Measurements from ENCODE around the gene QKI.

DNA sequence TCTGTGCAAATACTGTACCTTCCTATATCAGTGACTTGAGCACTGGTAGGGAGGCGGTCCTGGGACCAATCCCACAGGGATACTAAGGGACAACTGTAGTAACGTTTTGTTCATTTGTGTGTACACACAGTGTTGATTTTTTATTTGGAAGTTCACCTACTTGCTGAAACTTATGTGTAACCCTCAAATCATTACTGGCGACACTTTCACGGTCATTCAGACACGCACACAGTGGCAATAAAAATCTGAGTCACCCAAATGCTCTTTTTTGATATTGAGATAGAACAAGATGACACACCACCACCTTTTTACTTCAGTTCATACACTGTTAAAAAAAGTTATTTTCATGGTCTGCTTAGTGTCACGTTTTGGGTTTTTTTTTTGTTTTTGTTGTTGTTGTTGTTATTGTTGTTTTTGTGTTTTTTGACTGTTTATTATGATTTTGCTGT lies 79.8 kb downstream of the QKI start:
- TF ChIP-seq RFX5 (IDR thresholded peaks at IDR 0.05; ENCODE audit: borderline replicate concordance, low read depth, low read length) (no peak), USF2 (IDR thresholded peaks at IDR 0.05; ENCODE audit: low read length) (no peak), TAF1 (IDR thresholded peaks at IDR 0.05; ENCODE audit: low read depth, low read length) (no peak), POLR2A (IDR thresholded peaks at IDR 0.05; ENCODE audit: control extremely low read depth in 1 of 2, low read depth in 2 of 2, low read length in 2 of 2) (no peak), TAF7 (optimal IDR thresholded peaks at IDR 0.05; ENCODE audit: borderline replicate concordance, low read depth, low read length) (no peak), SP4 (IDR thresholded peaks at IDR 0.05; ENCODE audit: low read length) (no peak), EZH2 (IDR thresholded peaks at IDR 0.05; ENCODE audit: low read depth, low read length, severe bottlenecking) (no peak), ATF2 (IDR thresholded peaks at IDR 0.05; ENCODE audit: low read length) (no peak), TCF12 (IDR thresholded peaks at IDR 0.05; ENCODE audit: low read depth, low read length) (no peak), EP300 (IDR thresholded peaks at IDR 0.05; ENCODE audit: borderline replicate concordance in 1 of 2, low read depth in 2 of 2, low read length in 2 of 2) (no peak)
- TF ChIP-seq, protein P1, sequence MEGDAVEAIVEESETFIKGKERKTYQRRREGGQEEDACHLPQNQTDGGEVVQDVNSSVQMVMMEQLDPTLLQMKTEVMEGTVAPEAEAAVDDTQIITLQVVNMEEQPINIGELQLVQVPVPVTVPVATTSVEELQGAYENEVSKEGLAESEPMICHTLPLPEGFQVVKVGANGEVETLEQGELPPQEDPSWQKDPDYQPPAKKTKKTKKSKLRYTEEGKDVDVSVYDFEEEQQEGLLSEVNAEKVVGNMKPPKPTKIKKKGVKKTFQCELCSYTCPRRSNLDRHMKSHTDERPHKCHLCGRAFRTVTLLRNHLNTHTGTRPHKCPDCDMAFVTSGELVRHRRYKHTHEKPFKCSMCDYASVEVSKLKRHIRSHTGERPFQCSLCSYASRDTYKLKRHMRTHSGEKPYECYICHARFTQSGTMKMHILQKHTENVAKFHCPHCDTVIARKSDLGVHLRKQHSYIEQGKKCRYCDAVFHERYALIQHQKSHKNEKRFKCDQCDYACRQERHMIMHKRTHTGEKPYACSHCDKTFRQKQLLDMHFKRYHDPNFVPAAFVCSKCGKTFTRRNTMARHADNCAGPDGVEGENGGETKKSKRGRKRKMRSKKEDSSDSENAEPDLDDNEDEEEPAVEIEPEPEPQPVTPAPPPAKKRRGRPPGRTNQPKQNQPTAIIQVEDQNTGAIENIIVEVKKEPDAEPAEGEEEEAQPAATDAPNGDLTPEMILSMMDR (IDR thresholded peaks at IDR 0.05; ENCODE audit: control extremely low read depth in 1 of 3, insufficient read depth in 1 of 3, low read depth in 1 of 3, low read length in 3 of 3), result no peak
